ENCODE data around the gene GABBR2.

- TF ChIP-seq POLR2AphosphoS5 (IDR thresholded peaks at IDR 0.05; ENCODE audit: low read depth, low read length) (no peak), POLR2A (IDR thresholded peaks at IDR 0.05; ENCODE audit: low read depth, low read length) (no peak), TAF1 (IDR thresholded peaks at IDR 0.05; ENCODE audit: borderline replicate concordance, low read depth, low read length) (no peak)
Measured at GRCh38 chr9:98302938-98303632, 405.6 kb downstream of the GABBR2 start.

Data from GM12892 (cell line).